Measurements from ENCODE around the gene MYH9.

MYH9 gene

GRCh38 chr22:36330655-36331305 lies 57.0 kb downstream of the MYH9 start:
- no peak for DNase-seq (ENCODE audit: low spot score)

GRCh38 chr22:36330127-36330526 lies 57.6 kb downstream of the MYH9 start:
- DNase-seq (ENCODE audit: low spot score), result no peak

GRCh38 chr22:36329254-36330078 lies 58.3 kb downstream of the MYH9 start:
- DNase-seq (ENCODE audit: low spot score), result peak; percentile 30

- DNase-seq (ENCODE audit: low spot score), result no peak
Observed at GRCh38 chr22:36328635-36329253, 59.0 kb downstream of the MYH9 start.

- no peak for DNase-seq (ENCODE audit: low spot score)
Observed at GRCh38 chr22:36327922-36328551, 59.7 kb downstream of the MYH9 start.

GRCh38 chr22:36326178-36327161 lies 61.3 kb downstream of the MYH9 start:
- no peak for DNase-seq (ENCODE audit: low spot score)

GRCh38 chr22:36325154-36326031 lies 62.4 kb downstream of the MYH9 start:
- DNase-seq (ENCODE audit: low spot score), result peak; percentile 24

- no peak for DNase-seq (ENCODE audit: low spot score)
Observed at GRCh38 chr22:36324414-36324813, 63.4 kb downstream of the MYH9 start.

- no peak for DNase-seq (ENCODE audit: low spot score)
Observed at GRCh38 chr22:36323855-36324331, 63.9 kb downstream of the MYH9 start.

GRCh38 chr22:36323182-36323854 lies 64.4 kb downstream of the MYH9 start:
- DNase-seq (ENCODE audit: low spot score), result no peak

- DNase-seq (ENCODE audit: low spot score), result no peak
Observed at GRCh38 chr22:36322602-36322915, 65.2 kb downstream of the MYH9 start.

GRCh38 chr22:36321797-36322601 lies 65.8 kb downstream of the MYH9 start:
- no peak for DNase-seq (ENCODE audit: low spot score)

GRCh38 chr22:36320553-36320952 lies 67.2 kb downstream of the MYH9 start:
- no peak for DNase-seq (ENCODE audit: low spot score)

GRCh38 chr22:36319595-36320497 lies 67.9 kb downstream of the MYH9 start:
- no peak for DNase-seq (ENCODE audit: low spot score)

- no peak for DNase-seq (ENCODE audit: low spot score)
Observed at GRCh38 chr22:36318442-36318841, 69.3 kb downstream of the MYH9 start.

GRCh38 chr22:36317658-36318271 lies 70.0 kb downstream of the MYH9 start:
- no peak for DNase-seq (ENCODE audit: low spot score)

- no peak for DNase-seq (ENCODE audit: low spot score)
Observed at GRCh38 chr22:36316419-36316818, 71.3 kb downstream of the MYH9 start.
